ENCODE results near the gene OR6C3.

DNA sequence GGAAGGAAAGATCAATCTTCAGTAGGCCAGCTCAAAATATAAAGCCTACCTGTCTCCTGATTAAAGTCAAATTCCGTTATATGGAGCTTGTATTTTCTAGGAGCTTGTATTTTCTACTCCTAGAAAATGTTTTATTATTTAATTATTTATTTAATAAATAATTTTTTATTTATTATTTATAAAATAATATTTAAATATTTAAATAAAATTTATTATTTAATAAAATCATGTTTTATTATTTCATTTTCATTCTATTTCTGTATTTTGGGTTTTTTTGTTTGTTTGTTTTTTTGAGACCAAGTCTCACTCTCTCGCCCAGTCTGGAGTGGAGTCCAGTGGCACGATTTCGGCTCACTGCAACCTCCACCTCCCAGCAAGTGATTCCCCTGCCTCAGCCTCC lies 42.0 kb downstream of the OR6C3 start:
- TF ChIP-seq, protein P1, sequence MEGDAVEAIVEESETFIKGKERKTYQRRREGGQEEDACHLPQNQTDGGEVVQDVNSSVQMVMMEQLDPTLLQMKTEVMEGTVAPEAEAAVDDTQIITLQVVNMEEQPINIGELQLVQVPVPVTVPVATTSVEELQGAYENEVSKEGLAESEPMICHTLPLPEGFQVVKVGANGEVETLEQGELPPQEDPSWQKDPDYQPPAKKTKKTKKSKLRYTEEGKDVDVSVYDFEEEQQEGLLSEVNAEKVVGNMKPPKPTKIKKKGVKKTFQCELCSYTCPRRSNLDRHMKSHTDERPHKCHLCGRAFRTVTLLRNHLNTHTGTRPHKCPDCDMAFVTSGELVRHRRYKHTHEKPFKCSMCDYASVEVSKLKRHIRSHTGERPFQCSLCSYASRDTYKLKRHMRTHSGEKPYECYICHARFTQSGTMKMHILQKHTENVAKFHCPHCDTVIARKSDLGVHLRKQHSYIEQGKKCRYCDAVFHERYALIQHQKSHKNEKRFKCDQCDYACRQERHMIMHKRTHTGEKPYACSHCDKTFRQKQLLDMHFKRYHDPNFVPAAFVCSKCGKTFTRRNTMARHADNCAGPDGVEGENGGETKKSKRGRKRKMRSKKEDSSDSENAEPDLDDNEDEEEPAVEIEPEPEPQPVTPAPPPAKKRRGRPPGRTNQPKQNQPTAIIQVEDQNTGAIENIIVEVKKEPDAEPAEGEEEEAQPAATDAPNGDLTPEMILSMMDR (IDR thresholded peaks at IDR 0.05) = no peak
- TF ChIP-seq, protein P2, sequence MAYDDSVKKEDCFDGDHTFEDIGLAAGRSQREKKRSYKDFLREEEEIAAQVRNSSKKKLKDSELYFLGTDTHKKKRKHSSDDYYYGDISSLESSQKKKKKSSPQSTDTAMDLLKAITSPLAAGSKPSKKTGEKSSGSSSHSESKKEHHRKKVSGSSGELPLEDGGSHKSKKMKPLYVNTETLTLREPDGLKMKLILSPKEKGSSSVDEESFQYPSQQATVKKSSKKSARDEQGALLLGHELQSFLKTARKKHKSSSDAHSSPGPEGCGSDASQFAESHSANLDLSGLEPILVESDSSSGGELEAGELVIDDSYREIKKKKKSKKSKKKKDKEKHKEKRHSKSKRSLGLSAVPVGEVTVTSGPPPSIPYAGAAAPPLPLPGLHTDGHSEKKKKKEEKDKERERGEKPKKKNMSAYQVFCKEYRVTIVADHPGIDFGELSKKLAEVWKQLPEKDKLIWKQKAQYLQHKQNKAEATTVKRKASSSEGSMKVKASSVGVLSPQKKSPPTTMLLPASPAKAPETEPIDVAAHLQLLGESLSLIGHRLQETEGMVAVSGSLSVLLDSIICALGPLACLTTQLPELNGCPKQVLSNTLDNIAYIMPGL (CRISPR knock-in tag; IDR thresholded peaks at IDR 0.05; ENCODE audit: borderline replicate concordance) = no peak
- TF ChIP-seq CBX2 (IDR thresholded peaks at IDR 0.05; ENCODE audit: borderline replicate concordance, low read depth) (no peak), EP300 (IDR thresholded peaks at IDR 0.05) (no peak), POLR2A (IDR thresholded peaks at IDR 0.05; ENCODE audit: low read length) (no peak), MAFK (IDR thresholded peaks at IDR 0.05; ENCODE audit: partially characterized antibody) (no peak)
- TF ChIP-seq, protein P3, sequence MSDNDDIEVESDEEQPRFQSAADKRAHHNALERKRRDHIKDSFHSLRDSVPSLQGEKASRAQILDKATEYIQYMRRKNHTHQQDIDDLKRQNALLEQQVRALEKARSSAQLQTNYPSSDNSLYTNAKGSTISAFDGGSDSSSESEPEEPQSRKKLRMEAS (IDR thresholded peaks at IDR 0.05) = no peak
